Choroid plexus epithelial cell (primary cell): ENCODE measurements around the gene ENG.
A peak's percentile ranks its signal among the peaks of the same experiment; 100 is the strongest.

Experiments used
- DNase-seq: peaks from one replicate; pipeline ENCODE4 v3.0.0-alpha.2; 2010; ENCODE audit warnings: low read depth
- H3K4me3 ChIP-seq: 2 replicates; pipeline ENCODE4 v1.5.1; 2011; ENCODE audit warnings: low read depth, mild to moderate bottlenecking, control low read depth, low read length, moderate library complexity
- TF ChIP-seq, protein P1 (sequence below): conservative IDR thresholded peaks from 2 replicates; pipeline ENCODE4 v1.5.1; 2011; ENCODE audit warnings: low read depth, mild to moderate bottlenecking, control low read depth, inconsistent platforms, low read length, moderate library complexity

The ENG gene

GRCh38 chr9:127776924-127777289 is 77.6 kb downstream of the ENG start:
- no peak overlapping the region for H3K4me3 ChIP-seq
- DNase-seq = no peak
- TF ChIP-seq, protein P1, sequence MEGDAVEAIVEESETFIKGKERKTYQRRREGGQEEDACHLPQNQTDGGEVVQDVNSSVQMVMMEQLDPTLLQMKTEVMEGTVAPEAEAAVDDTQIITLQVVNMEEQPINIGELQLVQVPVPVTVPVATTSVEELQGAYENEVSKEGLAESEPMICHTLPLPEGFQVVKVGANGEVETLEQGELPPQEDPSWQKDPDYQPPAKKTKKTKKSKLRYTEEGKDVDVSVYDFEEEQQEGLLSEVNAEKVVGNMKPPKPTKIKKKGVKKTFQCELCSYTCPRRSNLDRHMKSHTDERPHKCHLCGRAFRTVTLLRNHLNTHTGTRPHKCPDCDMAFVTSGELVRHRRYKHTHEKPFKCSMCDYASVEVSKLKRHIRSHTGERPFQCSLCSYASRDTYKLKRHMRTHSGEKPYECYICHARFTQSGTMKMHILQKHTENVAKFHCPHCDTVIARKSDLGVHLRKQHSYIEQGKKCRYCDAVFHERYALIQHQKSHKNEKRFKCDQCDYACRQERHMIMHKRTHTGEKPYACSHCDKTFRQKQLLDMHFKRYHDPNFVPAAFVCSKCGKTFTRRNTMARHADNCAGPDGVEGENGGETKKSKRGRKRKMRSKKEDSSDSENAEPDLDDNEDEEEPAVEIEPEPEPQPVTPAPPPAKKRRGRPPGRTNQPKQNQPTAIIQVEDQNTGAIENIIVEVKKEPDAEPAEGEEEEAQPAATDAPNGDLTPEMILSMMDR = no peak

DNA sequence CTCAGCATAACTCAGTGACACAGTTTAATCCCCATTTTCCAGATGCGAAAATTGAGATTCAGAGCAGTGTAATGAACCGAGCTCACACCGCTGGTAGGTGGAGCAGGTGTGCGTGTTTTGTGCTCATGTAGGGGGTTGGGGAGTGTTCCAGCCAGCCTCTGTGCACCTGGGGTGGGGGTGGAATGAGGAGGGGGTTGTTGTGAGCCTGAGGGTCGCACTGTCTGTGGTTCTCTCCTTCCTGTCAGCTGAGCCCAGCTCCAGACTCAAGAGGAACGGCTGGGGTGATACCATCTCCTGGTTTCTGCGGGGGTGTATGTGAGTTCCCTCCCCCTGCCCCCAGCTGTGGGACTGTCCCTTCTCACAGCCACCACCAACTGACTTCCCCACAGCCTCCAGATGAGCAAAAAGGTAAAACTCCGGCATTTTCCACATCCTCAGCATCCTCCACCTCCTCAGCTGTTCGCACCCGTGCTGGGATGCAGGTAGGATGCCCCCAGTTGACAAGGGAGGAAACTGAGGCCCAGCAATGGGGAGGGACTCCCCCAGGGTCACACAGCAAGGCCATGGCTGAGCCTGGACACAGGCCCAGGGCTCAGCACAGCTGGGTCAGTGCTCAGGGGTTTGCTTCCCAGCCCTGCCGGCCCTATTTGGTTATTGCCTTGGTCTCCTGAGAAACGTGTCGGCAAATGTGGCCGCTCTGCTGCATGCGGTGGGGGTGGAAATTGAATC is 78.1 kb downstream of the ENG start:
- no peak for DNase-seq
- no peak overlapping the region for H3K4me3 ChIP-seq
- TF ChIP-seq, protein P1 = no peak

DNA sequence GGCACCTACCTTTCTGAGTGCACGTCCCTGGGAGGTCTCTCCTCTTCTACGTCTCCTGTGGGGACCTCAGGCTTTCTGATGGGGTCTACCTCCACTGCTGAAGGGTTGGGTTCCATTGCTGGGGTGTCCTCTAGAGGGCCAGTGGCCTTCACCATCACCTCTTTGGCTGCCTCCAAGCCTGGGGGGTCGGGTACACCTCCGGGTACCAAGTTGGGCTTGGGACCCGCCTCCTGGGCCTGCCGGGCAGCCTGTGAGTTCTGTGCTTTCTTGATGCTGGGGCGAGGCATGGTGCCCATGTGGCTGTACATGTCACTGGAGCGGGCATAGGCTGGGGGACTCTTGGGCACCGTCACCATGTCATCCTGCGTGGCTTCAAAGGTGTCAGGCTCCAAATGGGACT is 80.5 kb downstream of the ENG start:
- no peak for DNase-seq
- TF ChIP-seq, protein P1 = no peak

DNA sequence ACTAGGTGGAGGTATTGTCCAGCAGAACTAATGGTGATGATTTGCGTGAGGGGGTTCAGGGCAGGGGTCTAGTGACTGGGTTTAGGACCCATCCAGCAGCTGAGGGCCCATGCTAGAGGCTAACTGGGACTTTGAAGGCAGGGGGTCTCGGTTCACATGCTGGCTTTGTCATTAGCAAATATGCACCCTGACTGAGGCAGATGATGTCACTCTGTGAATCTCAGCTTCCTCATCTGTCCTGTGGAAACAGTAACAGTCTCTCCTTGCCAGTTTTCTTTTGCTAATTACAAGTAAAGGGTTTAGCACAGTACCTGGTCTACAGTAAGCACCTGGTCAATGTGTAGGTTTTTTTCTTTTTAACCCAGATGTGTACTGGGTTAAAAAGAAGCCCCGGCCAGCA is 81.2 kb downstream of the ENG start:
- DNase-seq = no peak
- TF ChIP-seq, protein P1 = no peak
- no peak overlapping the region for H3K4me3 ChIP-seq

More for the DNA sequence above, 80.5 kb downstream of the ENG start:
- H3K4me3 ChIP-seq = no peak overlapping the region

- TF ChIP-seq, protein P1 = no peak
- no peak for DNase-seq
- no peak overlapping the region for H3K4me3 ChIP-seq
Measured at GRCh38 chr9:127772603-127773002, 81.9 kb downstream of the ENG start.

DNA sequence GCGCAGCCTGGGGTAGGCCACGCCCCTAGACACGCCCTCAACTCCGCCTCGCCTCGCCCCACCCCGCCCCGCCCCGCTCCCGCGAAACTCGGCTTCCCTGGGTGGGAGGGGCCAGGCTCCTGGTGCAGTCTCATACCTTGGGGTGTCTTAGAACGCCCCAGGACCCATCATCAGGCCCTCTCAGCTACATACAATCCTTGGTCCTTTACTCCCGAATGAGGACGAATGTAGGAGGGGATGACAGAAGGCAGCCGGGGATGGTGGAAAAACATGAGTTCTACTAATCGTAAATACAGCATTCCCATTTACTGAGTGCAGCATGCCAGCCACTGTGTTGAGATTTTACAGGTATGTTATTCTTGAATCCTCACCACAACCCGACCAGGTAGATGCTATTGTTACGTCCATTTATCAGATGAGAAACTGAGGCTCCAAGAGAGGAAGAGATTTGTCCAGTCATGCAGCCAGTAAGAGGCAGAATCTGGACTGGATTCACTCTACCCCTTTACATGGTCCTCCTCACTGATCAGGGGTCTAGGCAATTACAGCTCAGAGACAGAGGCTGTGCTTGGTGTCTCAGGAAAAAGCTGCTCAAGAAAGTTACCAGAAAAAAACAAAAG is 82.8 kb downstream of the ENG start:
- no peak for DNase-seq
- TF ChIP-seq, protein P1 = no peak
- peak overlapping the region; percentile 58 for H3K4me3 ChIP-seq

- DNase-seq = peak; percentile 99
- peak overlapping the region; percentile 58 for H3K4me3 ChIP-seq
- TF ChIP-seq, protein P1 = no peak
Measured at GRCh38 chr9:127770905-127771569, 83.4 kb downstream of the ENG start.
